OCI-LY1 (cell line): ENCODE data around the gene WDR41.

Source experiments
- H2AFZ ChIP-seq: fragments of 200-600 bp; sonication (generic), shearing (Covaris generic); 2 replicates; pipeline ENCODE4 v1.6.0; 2014; ENCODE audit warnings: antibody characterized with exemption, mild to moderate bottlenecking, low read length
- H3F3A ChIP-seq: fragments of 200-600 bp; sonication (generic), shearing (Covaris generic); 2 replicates; pipeline ENCODE4 v1.6.0; 2014; ENCODE audit warnings: mild to moderate bottlenecking, antibody characterized with exemption, low read length, moderate library complexity; ENCODE audit not compliant: insufficient read depth
- H3K27ac ChIP-seq: fragments of 200-600 bp; sonication (generic); 2 replicates; pipeline ENCODE4 v1.5.1; 2014; ENCODE audit warnings: low read length, mixed run types, mild to moderate bottlenecking, low read depth; ENCODE audit not compliant: poor library complexity, severe bottlenecking
- H3K27me3 ChIP-seq: fragments of 200-600 bp; sonication (generic); 2 replicates; pipeline ENCODE4 v1.6.0; 2014; ENCODE audit warnings: antibody characterized with exemption, mild to moderate bottlenecking, low read length, moderate library complexity; ENCODE audit not compliant: insufficient read depth
- H3K36me3 ChIP-seq: fragments of 200-600 bp; sonication (generic); 2 replicates; pipeline ENCODE4 v1.6.1; 2014; ENCODE audit warnings: mild to moderate bottlenecking, antibody characterized with exemption, low read length, moderate library complexity, mixed read lengths; ENCODE audit not compliant: insufficient read depth
- H3K4me1 ChIP-seq: fragments of 200-600 bp; sonication (generic); 2 replicates; pipeline ENCODE4 v1.5.1; 2014; ENCODE audit warnings: mild to moderate bottlenecking, low read length, moderate library complexity; ENCODE audit not compliant: insufficient read depth, severe bottlenecking
- H3K4me2 ChIP-seq: fragments of 200-600 bp; sonication (generic), shearing (Covaris generic); 2 replicates; pipeline ENCODE4 v1.6.1; 2014; ENCODE audit warnings: low read length
- H3K4me3 ChIP-seq: fragments of 200-600 bp; sonication (generic); 2 replicates; pipeline ENCODE4 v1.5.1; 2014; ENCODE audit warnings: low read length, low read depth, mild to moderate bottlenecking, mixed read lengths; ENCODE audit not compliant: poor library complexity, severe bottlenecking
- H3K79me2 ChIP-seq: fragments of 200-600 bp; shearing (Covaris generic); 2 replicates; pipeline ENCODE4 v1.6.1; 2016; ENCODE audit warnings: mixed run types, low read length, mixed read lengths; ENCODE audit not compliant: insufficient read depth
- H3K9ac ChIP-seq: fragments of 200-600 bp; sonication (generic), shearing (Covaris generic); 2 replicates; pipeline ENCODE4 v1.6.1; 2014; ENCODE audit warnings: mild to moderate bottlenecking, low read length, mixed read lengths
- H3K9me2 ChIP-seq: fragments of 200-600 bp; sonication (generic), shearing (Covaris generic); 2 replicates; pipeline ENCODE4 v1.6.1; 2014; ENCODE audit warnings: low read depth, mild to moderate bottlenecking, low read length, mixed read lengths
- H3K9me3 ChIP-seq: fragments of 200-600 bp; shearing (Covaris generic); 2 replicates; pipeline ENCODE4 v1.6.1; 2014; ENCODE audit warnings: low read length, mixed read lengths
- H4K20me1 ChIP-seq: fragments of 200-600 bp; sonication (generic), shearing (Covaris generic); 2 replicates; pipeline ENCODE4 v1.6.0; 2016; ENCODE audit warnings: mild to moderate bottlenecking, low read length; ENCODE audit not compliant: insufficient read depth
- EZH2 ChIP-seq: fragments of 200-600 bp; sonication (generic), shearing (Covaris generic); IDR thresholded peaks from 2 replicates; pipeline ENCODE4 v1.8.0; 2017; ENCODE audit warnings: borderline replicate concordance, mixed run types, mild to moderate bottlenecking, antibody characterized with exemption, low read length, moderate library complexity, mixed read lengths
- TF ChIP-seq, protein P1 (sequence below): fragments of 200-600 bp; sonication (generic), shearing (Covaris generic); IDR thresholded peaks from 2 replicates; pipeline ENCODE4 v1.5.1; 2017; ENCODE audit warnings: mild to moderate bottlenecking, antibody characterized with exemption, low read length, moderate library complexity, mixed read lengths

WDR41 gene

GRCh38 chr5:77448831-77449230 is 43.3 kb downstream of the WDR41 start:
- Histone ChIP-seq H3K4me3 (no peak overlapping the region), H3K36me3 (peaks cover 47% of the 10 kb centered on the region), H4K20me1 (no peaks in the 10 kb centered on the region), H3F3A (no peaks in the 10 kb centered on the region), H3K27me3 (no peaks in the 10 kb centered on the region), H3K9me2 (no peaks in the 10 kb centered on the region), H3K79me2 (no peaks in the 10 kb centered on the region), H3K4me2 (no peak overlapping the region), H3K9me3 (no peaks in the 10 kb centered on the region), H3K4me1 (no peaks in the 10 kb centered on the region), H3K9ac (no peak overlapping the region), H2AFZ (no peak overlapping the region), H3K27ac (no peak overlapping the region)
- TF ChIP-seq, protein P1, sequence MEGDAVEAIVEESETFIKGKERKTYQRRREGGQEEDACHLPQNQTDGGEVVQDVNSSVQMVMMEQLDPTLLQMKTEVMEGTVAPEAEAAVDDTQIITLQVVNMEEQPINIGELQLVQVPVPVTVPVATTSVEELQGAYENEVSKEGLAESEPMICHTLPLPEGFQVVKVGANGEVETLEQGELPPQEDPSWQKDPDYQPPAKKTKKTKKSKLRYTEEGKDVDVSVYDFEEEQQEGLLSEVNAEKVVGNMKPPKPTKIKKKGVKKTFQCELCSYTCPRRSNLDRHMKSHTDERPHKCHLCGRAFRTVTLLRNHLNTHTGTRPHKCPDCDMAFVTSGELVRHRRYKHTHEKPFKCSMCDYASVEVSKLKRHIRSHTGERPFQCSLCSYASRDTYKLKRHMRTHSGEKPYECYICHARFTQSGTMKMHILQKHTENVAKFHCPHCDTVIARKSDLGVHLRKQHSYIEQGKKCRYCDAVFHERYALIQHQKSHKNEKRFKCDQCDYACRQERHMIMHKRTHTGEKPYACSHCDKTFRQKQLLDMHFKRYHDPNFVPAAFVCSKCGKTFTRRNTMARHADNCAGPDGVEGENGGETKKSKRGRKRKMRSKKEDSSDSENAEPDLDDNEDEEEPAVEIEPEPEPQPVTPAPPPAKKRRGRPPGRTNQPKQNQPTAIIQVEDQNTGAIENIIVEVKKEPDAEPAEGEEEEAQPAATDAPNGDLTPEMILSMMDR: no peak

DNA sequence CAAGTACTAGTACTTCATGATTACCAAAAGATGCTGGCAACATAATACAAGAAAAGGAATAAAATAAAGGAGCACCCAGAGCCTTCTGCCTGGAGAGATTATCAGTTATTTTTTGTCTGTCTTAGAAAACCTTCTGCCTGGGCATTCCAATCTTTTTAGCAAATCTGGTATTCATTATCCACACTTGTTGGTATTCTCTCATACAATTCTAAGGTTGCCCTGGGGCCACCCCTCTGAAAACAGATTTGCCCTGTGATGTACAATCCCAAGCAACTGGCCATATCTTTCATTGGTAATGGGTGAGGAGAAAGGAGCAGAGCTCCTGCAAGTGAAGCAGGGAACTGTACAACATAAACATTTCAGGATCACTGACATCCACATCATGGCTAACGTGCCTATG is 47.8 kb downstream of the WDR41 start:
- H3K27me3 ChIP-seq: no peaks in the 10 kb centered on the region
- H3K4me3 ChIP-seq: no peak overlapping the region
- H3K9me3 ChIP-seq: no peaks in the 10 kb centered on the region
- TF ChIP-seq, protein P1: no peak
- TF ChIP-seq EZH2: no peak
- H4K20me1 ChIP-seq: no peaks in the 10 kb centered on the region
- no peak overlapping the region for H3K27ac ChIP-seq
- H3K4me2 ChIP-seq: no peak overlapping the region
- H3K79me2 ChIP-seq: no peaks in the 10 kb centered on the region
- H3K9ac ChIP-seq: no peak overlapping the region
- no peaks in the 10 kb centered on the region for H3K4me1 ChIP-seq
- no peaks in the 10 kb centered on the region for H3K9me2 ChIP-seq
- H3K36me3 ChIP-seq: peaks cover 55% of the 10 kb centered on the region
- no peaks in the 10 kb centered on the region for H3F3A ChIP-seq
- no peak overlapping the region for H2AFZ ChIP-seq

DNA sequence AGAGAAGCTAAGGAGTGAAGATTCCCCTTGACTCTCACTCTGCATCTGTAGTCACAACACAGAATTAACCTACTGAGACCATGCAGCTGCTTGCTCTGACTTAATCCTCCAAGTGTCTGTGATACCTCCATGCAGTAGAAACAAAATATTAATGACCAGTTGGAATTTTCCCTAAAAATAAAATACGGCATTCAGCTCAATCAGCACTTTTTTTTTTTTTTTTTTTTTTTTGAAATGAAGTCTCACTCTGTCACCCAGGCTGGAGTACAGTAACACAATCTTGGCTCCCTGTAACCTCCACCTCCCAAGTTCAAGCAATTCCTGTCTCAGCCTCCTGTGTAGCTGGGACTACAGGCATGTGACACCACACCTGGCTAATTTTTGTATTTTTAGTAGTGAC is 48.4 kb downstream of the WDR41 start:
- no peaks in the 10 kb centered on the region for H3K4me1 ChIP-seq
- H3K9ac ChIP-seq: no peak overlapping the region
- H4K20me1 ChIP-seq: no peaks in the 10 kb centered on the region
- H3K79me2 ChIP-seq: no peaks in the 10 kb centered on the region
- no peaks in the 10 kb centered on the region for H3K9me2 ChIP-seq
- peaks cover 48% of the 10 kb centered on the region for H3K36me3 ChIP-seq
- H3K9me3 ChIP-seq: no peaks in the 10 kb centered on the region
- no peak overlapping the region for H3K27ac ChIP-seq
- no peaks in the 10 kb centered on the region for H3K27me3 ChIP-seq
- H3K4me2 ChIP-seq: no peak overlapping the region
- no peak overlapping the region for H3K4me3 ChIP-seq
- no peak overlapping the region for H2AFZ ChIP-seq
- H3F3A ChIP-seq: no peaks in the 10 kb centered on the region
- TF ChIP-seq, protein P1: no peak
- no peak for TF ChIP-seq EZH2
